Common myeloid progenitor, CD34-positive (primary cell): ENCODE results near the gene PEAK1.

Source experiments
- CTCF ChIA-PET: fragments of 350-600 bp; sonication (Branson Sonifier 250); formaldehyde crosslinking; loops from one replicate; lab custom pipeline; 2021; ENCODE audit warnings: antibody characterized with exemption; lab: Charles Lee
- POLR2A ChIA-PET: fragments of 350-600 bp; sonication (Branson Sonifier 250); formaldehyde crosslinking; loops from one replicate; lab custom pipeline; 2021; ENCODE audit warnings: antibody characterized with exemption; lab: Charles Lee
- DNase-seq, 3 donors: peaks; one replicate each; pipeline versions ENCODE4 v3.0.0 to v3.0.0-alpha.2; 2013
- H3K27ac ChIP-seq, 2 experiments: 1 replicate in 1 of 2; 2 replicates in 1 of 2; pipeline ENCODE4 v1.7.0; 2013; ENCODE audit warnings: inconsistent platforms in 2 of 2, low read length in 2 of 2, mild to moderate bottlenecking in 2 of 2, low read depth in 1 of 2, moderate library complexity in 1 of 2; ENCODE audit not compliant: severe bottlenecking in 2 of 2, insufficient read depth in 1 of 2, poor library complexity in 1 of 2
- H3K27me3 ChIP-seq, 5 experiments: replicated peaks in 2 of 5; 1 replicate in 3 of 5; 2 replicates in 2 of 5; pipeline versions ENCODE4 v1.6.1 to v1.7.0; 2013; ENCODE audit warnings: low read length in 4 of 5, mild to moderate bottlenecking in 2 of 5, moderate library complexity in 2 of 5, inconsistent platforms in 1 of 5; ENCODE audit not compliant: insufficient read depth in 5 of 5, control insufficient read depth in 4 of 5
- H3K36me3 ChIP-seq, 4 experiments: 1 replicate in 2 of 4; 2 replicates in 2 of 4; pipeline versions ENCODE4 v1.6.1 to v1.7.0; 2013; ENCODE audit warnings: low read length in 3 of 4, control low read depth in 1 of 4, mild to moderate bottlenecking in 1 of 4; ENCODE audit not compliant: control insufficient read depth in 4 of 4, insufficient read depth in 4 of 4
- H3K4me1 ChIP-seq, 4 experiments: 1 replicate in 3 of 4; 2 replicates in 1 of 4; pipeline versions ENCODE4 v1.6.1 to v1.7.1; 2013; ENCODE audit warnings: low read length in 3 of 4, mild to moderate bottlenecking in 3 of 4, control low read depth in 1 of 4, inconsistent platforms in 1 of 4, moderate library complexity in 1 of 4; ENCODE audit not compliant: control insufficient read depth in 4 of 4, insufficient read depth in 4 of 4; ENCODE audit errors: control extremely low read depth in 1 of 4
- H3K4me3 ChIP-seq, 7 experiments: 1 replicate in 4 of 7; 2 replicates in 3 of 7; pipeline versions ENCODE4 v1.5.1 to v1.7.0; 2013; ENCODE audit warnings: mild to moderate bottlenecking in 7 of 7, low read length in 6 of 7, moderate library complexity in 6 of 7, inconsistent platforms in 2 of 7, low read depth in 2 of 7, control low read depth in 1 of 7; ENCODE audit not compliant: insufficient read depth in 4 of 7, control insufficient read depth in 1 of 7; ENCODE audit errors: extremely low read depth in 1 of 7
- H3K9me3 ChIP-seq, 5 experiments: 1 replicate in 4 of 5; 2 replicates in 1 of 5; pipeline versions ENCODE4 v1.6.1 to v1.7.1; 2013; ENCODE audit warnings: low read length in 4 of 5, mild to moderate bottlenecking in 2 of 5, inconsistent platforms in 1 of 5, low read depth in 1 of 5, moderate library complexity in 1 of 5; ENCODE audit not compliant: control insufficient read depth in 4 of 5, insufficient read depth in 2 of 5; ENCODE audit errors: control extremely low read depth in 1 of 5
- WGBS: methylation state at CpG from one replicate; pipeline ENCODE4 v1.1.5; 2013; ENCODE audit not compliant: insufficient coverage; 5-methylcytosine and 5-hydroxymethylcytosine counted together

Gene PEAK1

GRCh38 chr15:77085297-77085696 lies 334.6 kb downstream of the PEAK1 start:
- peaks cover 0 to 12% (median 6%) of the 10 kb centered on the region in 4 experiments for H3K4me1 ChIP-seq
- no peak overlapping the region for H3K27ac ChIP-seq
- H3K27me3 ChIP-seq = no peaks in the 10 kb centered on the region
- CTCF ChIA-PET = interaction anchor here (1.6 kb wide), 1 partner anchor 13 kb away, joined by 4 read pairs; no protein-coding TSS in a partner anchor
- POLR2A ChIA-PET = no interaction called here
- no peaks in the 10 kb centered on the region for H3K36me3 ChIP-seq
- peak in 2 of 3 donors; percentile 18 to 28 for DNase-seq
- 0% methylated on average over 1 of the region's 2 CpGs for WGBS
- H3K9me3 ChIP-seq = no peaks in the 10 kb centered on the region
- H3K4me3 ChIP-seq = no peak overlapping the region

DNA sequence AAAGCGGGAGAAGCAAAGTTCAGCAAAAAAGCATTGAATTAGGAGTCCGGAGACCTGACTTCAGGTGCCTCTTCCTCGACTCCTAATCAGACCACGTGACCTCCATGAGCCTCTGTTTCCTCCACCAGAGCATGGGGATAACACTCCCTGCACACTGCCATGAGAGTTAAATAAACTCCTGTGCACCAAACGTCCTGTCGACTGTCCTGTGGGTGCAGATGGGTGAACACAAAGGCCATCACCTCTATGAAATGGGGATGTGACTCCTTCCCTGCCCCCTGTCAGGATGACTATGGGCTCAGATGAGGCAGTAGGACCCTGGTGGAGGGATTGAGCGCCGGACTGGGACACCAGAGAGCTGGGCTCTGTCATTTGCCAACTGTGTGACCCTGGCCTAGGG lies 335.5 kb downstream of the PEAK1 start:
- ChIA-PET POLR2A (interaction anchor here (1.0 kb wide), 1 partner anchor 10 kb away, joined by 3 read pairs; no protein-coding TSS in a partner anchor), CTCF (interaction anchor here (1.6 kb wide), 1 partner anchor 14 kb away, joined by 4 read pairs; no protein-coding TSS in a partner anchor)
- DNase-seq = no peak
- no peaks in the 10 kb centered on the region for H3K27me3 ChIP-seq
- no peak overlapping the region for H3K4me3 ChIP-seq
- 99% methylated on average over 8 of the region's 8 CpGs for WGBS
- no peaks in the 10 kb centered on the region for H3K9me3 ChIP-seq
- H3K4me1 ChIP-seq = peaks cover 0 to 12% (median 6%) of the 10 kb centered on the region in 4 experiments
- no peak overlapping the region for H3K27ac ChIP-seq
- no peaks in the 10 kb centered on the region for H3K36me3 ChIP-seq

DNA sequence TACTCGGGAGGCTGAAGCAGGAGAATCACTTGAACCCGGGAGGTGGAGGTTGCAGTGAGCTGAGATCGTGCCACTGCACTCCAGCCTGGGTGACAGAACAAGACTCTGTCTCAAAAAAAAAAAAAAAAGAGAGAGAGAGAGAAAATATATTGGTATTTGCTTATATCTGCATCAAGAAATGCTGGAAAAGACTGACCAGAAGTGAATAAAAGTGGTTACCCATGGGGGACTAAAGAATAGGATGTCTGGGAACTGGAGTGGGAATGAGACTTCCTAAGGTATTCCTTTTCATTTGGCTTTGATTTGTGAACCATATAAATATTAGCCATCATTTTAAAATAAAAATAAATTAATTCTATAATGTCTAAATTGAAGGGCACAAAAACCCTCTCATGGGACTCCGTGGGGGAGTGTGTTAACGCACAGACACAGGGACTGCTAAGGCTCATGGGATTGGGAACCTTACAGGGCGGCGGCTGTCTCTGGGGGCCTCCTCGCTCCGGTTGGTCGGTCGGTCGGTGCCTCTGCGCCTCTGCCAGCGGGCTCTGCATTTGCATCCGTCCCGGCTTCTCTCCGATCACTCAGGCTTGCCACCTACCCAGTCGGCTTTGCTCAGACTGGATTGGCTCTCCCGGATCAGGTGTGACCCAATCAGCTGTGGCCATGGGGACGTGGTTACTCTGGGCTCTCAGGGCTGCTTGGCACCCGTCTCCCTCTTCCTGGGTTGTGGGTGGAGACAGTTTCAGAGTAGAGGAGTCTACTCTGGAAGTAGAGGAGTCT lies 336.3 kb downstream of the PEAK1 start:
- Histone ChIP-seq H3K4me1 (peaks cover 0 to 12% (median 6%) of the 10 kb centered on the region in 4 experiments), H3K36me3 (no peaks in the 10 kb centered on the region), H3K4me3 (peak overlapping the region in 6 of 7 experiments; percentile 4 to 70 (median 43)), H3K27ac (no peak overlapping the region), H3K27me3 (no peaks in the 10 kb centered on the region), H3K9me3 (no peaks in the 10 kb centered on the region)
- CTCF ChIA-PET = interaction anchor here (1.2 kb wide), 1 partner anchor 26 kb away, joined by 3 read pairs; no protein-coding TSS in a partner anchor
- POLR2A ChIA-PET = interaction anchor here (1.0 kb wide), 1 partner anchor 10 kb away, joined by 3 read pairs; no protein-coding TSS in a partner anchor
- peak; percentile 53 to 78 (median 67) for DNase-seq
- WGBS = 14% methylated on average over 19 of the region's 21 CpGs

- 90% methylated on average over 5 of the region's 5 CpGs for WGBS
- no peak overlapping the region for H3K27ac ChIP-seq
- peaks cover 0 to 12% (median 6%) of the 10 kb centered on the region in 4 experiments for H3K4me1 ChIP-seq
- no peaks in the 10 kb centered on the region for H3K36me3 ChIP-seq
- H3K4me3 ChIP-seq = no peak overlapping the region
- POLR2A ChIA-PET = no interaction called here
- no peaks in the 10 kb centered on the region for H3K27me3 ChIP-seq
- CTCF ChIA-PET = no interaction called here
- no peak for DNase-seq
- no peaks in the 10 kb centered on the region for H3K9me3 ChIP-seq
These were observed 337.9 kb downstream of the PEAK1 start for GRCh38 chr15:77081971-77082370.

DNA sequence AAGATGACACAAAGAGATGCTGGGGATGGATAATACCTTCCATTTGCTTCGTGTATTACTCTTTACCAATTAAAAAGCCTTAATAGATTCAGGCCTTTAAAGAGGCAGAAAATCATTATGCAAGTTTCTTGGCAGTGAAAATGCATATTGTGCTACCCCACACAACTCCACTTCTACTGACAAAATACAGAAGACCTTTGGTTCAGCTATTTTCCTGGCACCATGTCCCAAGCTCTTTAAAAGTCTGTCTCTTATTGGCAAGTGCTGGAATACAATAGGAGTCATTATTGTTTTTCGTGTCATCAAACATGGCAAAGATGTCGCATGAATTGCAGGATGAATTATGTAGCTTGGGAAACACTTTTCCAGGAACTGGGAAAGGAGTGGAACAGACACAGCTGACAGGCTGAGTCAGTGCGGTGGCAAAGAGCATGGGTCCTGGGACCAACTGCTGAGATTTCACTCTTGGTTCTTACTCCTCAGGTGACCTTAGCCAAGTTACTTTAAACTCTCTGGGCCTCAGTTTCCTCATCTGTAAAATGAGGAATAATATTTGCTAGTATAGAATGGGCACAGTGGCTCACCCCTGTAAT lies 343.5 kb downstream of the PEAK1 start:
- no peak overlapping the region for H3K4me3 ChIP-seq
- no peaks in the 10 kb centered on the region for H3K27me3 ChIP-seq
- ChIA-PET POLR2A (no interaction called here), CTCF (no interaction called here)
- 100% methylated on average over 4 of the region's 4 CpGs for WGBS
- no peaks in the 10 kb centered on the region for H3K36me3 ChIP-seq
- H3K4me1 ChIP-seq = peaks cover 0 to under 1% (median 0%) of the 10 kb centered on the region in 4 experiments
- no peak for DNase-seq
- no peak overlapping the region for H3K27ac ChIP-seq
- no peaks in the 10 kb centered on the region for H3K9me3 ChIP-seq

DNA sequence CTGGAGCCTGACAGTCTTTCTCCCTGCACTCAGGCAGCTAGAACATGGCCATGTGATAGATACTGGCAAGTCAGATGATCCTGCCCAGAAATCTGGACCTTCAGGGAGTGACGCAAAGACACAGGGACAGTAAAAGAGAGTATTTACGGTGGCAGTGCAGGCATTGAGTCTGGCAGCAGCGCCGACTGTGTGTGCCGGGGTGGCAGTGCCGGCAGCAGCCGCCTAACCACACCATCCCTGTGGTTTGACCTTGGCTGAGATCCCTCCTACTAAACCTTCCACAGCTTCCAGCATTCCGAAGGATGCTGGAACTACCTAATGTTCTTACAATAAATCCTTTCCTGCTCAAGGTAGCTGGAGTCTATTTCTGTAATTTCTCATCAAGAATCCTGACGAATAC lies 344.4 kb downstream of the PEAK1 start:
- ChIA-PET CTCF (interaction anchor here (0.5 kb wide), 1 partner anchor 432 kb away, joined by 3 read pairs; no protein-coding TSS in a partner anchor), POLR2A (no interaction called here)
- 92% methylated on average over 7 of the region's 9 CpGs for WGBS

More for the DNA sequence above, 344.4 kb downstream of the PEAK1 start:
- DNase-seq = no peak
- no peaks in the 10 kb centered on the region for H3K36me3 ChIP-seq
- no peak overlapping the region for H3K4me3 ChIP-seq
- peaks cover 0 to 4% (median 0%) of the 10 kb centered on the region in 4 experiments for H3K4me1 ChIP-seq
- H3K27me3 ChIP-seq = no peaks in the 10 kb centered on the region
- H3K27ac ChIP-seq = no peak overlapping the region
- H3K9me3 ChIP-seq = no peaks in the 10 kb centered on the region
